Measurements from ENCODE around the gene PLEKHA1.

DNA sequence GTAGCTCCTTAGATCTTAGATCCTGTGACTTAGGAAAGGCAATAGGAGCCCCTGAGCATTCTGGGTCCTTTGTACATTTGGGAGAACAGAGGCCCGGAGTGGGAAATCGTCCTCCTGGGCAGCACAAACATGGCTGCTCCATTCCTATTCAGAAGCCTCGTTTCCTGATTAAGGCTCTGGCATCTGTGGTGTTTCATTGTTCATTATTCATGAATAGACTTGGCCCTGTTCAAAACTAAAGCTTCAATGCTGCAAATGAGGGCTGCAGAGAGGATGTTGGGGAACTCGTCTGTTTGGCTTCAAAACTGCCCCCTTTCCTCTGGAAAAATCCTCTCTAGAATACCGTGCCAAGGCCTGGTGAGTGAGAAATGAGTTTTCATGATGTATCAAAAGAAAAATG lies 83.4 kb downstream of the PLEKHA1 start:
- TF ChIP-seq CTCF (IDR thresholded peaks at IDR 0.05; ENCODE audit: low read depth, low read length): no peak
- TF ChIP-seq POLR2A (IDR thresholded peaks at IDR 0.05; ENCODE audit: extremely low read depth, insufficient read length): no peak

All from NB4 (cell line).